KG1 (cell line): ENCODE measurements around the gene FAM124A.
"Not testable (repeated sequence)": the region's sequence is repeated elsewhere in the genome, so short reads cannot be mapped to it uniquely, and the experiment has no call there.

Source experiments
- DNase-seq: peaks from one replicate; lab custom pipeline; 2025; lab: John Stamatoyannopoulos, UW

Gene FAM124A

DNA sequence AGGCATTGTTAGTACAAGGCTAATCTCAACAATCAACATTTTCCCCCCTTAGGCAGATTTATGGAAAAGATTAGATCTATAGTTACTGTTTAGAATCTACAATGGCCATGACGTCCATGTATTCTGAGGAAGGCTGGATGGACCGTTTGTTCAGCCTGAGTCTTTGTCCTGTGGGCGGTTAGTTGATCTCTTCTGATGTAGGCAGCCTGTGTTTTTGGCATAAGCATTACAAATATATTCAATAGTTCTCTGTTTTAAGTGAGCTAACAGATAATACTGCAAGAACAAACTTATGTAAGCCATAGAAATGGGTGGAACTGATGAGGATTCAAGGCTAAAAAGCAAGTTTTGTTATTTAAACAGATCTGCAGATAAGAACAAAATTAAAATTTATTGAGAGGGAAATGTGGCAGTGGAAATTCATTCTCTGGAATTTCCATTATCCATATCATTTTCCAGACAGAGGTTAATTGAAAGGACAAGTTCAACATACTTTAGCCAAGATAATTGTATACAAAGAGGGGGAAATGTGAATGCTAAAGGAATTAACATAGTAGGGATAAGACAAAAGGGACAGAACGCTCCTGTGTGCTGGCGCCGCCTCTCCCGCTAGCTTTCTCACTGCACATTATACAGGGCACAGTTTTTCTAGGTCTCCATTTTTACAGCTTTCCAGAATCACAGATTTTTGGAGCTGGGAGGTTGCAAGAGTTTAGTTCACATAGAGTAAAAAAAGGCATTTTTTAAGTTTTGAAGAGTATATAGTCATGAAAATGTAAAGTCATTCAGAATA lies 48.6 kb downstream of the FAM124A start:
- DNase-seq, result no peak

DNA sequence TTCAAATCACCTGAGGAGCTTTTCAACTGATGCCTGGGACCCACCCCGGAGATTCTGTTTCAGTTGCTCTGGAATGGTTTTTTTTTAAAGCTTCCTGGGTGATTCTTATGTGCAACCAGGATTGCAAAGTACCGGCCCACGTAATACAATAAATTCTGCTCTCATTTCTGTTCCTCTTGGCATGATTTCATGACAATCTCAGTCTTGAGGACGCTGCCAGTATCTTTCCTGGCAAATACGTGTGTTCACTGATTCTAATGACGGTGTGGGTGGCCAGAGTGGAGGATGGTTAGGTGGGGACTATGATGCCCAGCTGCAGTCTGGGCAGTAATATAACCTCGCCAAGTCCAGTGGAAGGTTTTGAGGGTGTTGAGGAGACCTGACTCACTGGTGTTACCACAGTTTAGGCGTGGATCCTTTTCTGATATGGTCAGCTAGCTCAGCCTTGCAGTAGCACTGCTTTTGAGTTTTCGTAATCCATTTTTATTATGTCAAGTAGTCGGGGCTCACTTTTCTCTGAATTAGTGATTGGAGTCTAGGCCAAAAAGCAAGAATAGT lies 49.4 kb downstream of the FAM124A start:
- no peak for DNase-seq

GRCh38 chr13:51275101-51275500 lies 52.9 kb downstream of the FAM124A start:
- no peak for DNase-seq

- DNase-seq, result no peak
These were observed 54.4 kb downstream of the FAM124A start for GRCh38 chr13:51276636-51277035.

- no peak for DNase-seq
These were observed 55.7 kb downstream of the FAM124A start for GRCh38 chr13:51277928-51278327.

DNA sequence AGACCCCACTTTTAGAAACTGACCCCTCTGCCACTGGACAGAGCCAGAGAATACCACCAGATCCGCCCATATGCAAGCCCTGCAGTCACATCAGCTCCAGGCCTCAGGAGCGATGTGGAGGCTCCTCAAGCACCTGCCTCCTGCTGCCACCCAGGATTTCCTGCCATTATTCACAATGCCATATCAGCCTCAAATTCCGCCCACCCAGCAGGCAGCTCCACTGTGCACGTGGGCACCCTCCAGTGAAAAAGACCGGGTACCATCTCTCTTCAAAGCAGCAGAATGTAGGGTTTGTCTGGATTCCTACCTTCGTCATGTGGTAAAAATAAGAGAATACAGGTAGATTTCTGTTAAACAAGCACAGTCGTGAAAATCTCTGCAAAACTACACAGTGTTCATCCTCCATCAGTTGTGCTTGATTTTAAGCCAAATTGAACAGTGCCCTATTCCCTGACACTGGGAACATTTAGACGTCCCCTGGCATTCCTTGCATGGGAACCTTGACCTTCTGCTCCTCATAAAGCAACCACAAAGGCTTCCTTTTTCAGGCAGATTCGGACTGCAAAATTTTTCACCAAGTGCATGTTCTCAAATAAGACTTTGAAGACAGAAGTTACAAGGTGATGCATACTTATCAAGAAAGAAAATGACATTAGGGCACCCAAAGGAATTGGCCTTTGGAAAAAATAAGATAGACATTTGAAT lies 56.4 kb downstream of the FAM124A start:
- DNase-seq, result no peak

DNA sequence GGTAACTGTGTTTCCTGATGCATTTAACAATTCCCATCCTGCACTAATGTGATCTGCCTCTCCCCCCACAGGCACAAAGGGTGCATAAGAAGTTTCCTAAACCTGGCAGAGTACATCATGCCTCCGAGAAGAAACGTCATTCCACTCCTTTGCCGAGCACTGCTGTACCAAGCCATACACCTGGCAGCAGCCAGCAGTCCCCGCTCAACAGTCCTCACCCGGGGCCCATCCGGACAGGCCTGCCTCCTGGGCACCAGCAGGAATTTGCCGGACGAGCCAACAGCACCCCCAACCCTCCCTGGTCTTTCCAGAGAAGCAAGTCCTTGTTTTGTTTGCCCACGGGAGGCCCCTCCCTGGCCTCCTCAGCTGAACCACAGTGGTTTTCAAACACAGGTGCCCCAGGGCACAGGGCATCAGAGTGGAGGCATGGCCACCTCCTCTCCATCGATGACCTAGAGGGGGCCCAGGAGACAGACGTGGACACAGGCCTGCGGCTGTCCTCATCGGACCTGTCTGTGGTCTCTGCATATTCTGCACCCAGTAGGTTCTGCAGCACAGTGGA lies 58.3 kb downstream of the FAM124A start:
- no peak for DNase-seq

DNA sequence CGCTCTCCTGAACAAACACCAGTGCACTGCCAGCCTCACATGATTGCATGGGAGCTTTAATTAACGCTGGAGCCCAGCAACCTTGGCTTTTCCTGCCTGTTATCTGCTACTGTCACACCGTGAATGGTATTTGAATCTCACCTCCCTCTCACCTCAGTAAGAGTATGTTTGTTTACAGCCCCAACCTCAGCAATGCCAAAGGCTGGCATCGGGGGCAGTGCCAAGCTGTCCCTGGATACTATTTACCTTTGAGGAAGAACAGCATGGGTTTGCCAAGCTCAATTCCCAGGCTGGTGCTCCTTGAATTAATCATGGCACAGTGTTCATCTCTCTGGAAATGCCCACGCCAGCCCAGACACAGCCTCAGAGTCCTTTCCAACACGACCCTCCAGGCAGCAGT lies 60.1 kb downstream of the FAM124A start:
- no peak for DNase-seq

DNA sequence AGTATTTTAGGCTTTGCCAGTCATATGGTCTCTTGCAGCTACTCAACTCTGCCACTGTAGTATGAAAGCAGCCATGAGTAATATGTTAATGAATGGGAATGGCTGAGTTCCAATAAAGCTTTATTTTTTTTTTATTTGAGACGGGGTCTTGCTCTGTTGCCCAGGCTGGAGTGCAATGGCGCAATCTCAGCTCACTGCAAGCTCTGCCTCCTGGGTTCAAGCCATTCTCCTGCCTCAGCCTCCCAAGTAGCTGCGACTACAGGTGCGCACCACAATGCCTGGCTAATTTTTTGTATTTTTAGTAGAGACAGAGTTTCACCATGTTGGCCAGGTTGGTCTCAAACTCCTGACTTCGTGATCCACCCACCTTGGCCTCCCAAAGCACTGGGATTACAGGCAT lies 60.7 kb downstream of the FAM124A start:
- not testable (repeated sequence) for DNase-seq

DNA sequence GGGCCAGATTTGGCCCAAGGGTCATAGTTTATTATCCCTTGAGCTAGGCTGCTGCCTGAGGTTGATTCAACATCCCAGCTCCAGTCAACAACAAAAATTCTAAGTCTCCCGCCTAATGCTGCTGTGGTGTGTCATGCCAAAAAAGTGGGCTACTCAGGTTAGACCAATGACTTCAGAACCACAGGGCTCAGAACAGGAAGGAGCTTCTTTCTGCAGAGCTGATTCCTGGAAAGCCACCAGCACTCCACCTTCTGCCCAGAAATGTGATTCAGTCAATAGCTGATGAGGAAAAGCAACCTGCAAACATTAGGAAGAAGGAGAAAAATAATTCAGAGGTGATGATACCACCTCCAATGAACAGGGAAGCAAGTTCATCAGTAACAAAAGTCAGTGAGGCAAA lies 61.2 kb downstream of the FAM124A start:
- no peak for DNase-seq

GRCh38 chr13:51284339-51284738 lies 62.1 kb downstream of the FAM124A start:
- DNase-seq, result no peak

DNA sequence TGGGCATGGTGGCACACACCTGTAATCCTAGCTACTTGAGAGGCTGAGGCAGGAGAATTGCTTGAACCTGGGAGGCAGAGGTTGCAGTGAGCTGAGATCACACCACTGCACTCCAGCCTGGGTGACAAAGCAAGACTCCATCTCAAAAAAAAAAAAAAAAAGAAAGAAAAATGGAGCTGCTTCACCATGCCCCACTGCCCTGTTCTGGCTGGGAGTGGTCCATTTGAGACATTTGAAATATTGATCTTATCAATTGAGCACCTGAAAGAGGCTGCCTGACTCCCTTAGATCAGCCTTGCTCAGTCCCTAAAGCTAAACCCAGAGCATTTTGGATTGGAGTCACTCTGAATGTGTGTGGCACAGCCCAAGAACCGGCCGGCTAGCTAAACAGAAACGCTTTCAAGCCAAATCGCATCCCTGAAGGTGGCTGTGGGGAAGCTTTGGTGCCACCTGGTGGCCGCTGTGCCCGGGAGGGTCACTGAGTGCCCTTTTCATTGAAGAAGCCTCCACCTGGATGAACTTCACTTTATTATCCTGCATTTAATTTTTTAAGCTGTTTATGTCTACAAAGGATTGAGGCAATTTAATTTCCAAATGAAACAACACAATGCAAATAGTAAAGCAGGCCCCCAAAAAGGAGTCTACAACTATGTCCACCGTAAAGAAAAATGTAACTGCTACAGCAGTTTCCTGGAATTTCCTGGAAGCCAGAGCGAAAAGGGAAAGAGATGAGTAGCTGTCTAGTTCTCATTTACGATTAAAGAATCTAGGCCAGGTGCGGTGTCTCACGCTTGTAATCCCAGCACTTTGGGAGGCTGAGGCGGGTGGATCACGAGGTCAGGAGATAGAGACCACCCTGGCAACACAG lies 64.2 kb downstream of the FAM124A start:
- DNase-seq, result peak; percentile 32

DNA sequence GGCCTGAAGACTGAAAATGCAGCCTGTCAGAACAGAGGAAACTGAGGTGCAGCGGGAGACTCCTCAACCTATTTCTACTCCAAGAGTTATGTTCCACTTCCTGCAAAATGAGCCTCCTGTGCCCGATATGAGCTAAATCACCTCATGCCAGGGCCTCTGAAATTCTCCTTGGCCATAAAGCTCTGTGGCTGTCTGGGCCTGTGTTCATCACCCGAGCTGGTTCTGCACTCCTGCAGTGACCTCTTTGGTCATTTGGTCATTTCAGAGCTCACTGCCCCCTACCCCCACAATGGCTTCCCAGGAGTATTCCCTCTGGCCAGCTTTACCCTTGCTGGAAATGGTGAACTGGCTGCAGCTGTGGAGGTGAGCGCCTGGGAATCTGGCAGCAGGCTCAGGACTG lies 65.6 kb downstream of the FAM124A start:
- DNase-seq, result no peak

DNA sequence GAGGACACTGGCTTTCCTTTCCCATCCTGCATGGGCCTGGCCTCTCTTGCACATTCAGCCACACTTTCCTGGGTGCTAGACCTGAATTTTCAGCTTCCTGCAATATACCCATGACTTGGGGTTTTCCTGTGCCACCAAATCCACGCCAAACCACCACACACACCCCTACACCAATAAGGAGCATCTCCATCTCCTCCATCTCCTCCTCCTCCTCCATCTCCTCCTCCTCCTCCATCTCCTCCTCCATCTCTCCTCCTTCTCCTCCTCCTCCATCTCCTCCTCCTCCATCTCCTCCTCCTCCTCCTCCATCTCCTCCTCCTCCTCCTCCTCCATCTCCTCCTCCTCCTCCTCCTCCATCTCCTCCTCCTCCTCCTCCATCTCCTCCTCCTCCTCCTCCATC lies 66.1 kb downstream of the FAM124A start:
- DNase-seq, result not testable (repeated sequence)

DNA sequence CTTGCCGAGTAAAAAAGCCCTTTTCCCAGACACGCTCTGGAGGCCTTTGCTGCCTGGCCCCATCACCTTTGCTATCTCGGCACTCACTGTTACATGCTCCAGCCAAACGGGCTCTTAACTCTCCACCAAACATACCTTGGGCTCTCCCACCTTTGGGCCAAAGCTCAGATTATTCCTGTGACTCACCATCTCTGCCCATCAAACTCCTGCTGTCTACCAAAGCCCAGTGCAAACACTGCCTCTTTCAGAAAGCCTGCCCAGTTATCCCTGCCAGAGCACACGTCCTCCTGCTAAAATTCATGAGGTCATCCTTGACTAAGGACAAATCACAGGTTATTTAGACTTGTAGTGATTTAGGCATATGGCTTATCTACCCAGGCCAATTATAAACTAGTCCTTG lies 69.1 kb downstream of the FAM124A start:
- DNase-seq, result no peak

DNA sequence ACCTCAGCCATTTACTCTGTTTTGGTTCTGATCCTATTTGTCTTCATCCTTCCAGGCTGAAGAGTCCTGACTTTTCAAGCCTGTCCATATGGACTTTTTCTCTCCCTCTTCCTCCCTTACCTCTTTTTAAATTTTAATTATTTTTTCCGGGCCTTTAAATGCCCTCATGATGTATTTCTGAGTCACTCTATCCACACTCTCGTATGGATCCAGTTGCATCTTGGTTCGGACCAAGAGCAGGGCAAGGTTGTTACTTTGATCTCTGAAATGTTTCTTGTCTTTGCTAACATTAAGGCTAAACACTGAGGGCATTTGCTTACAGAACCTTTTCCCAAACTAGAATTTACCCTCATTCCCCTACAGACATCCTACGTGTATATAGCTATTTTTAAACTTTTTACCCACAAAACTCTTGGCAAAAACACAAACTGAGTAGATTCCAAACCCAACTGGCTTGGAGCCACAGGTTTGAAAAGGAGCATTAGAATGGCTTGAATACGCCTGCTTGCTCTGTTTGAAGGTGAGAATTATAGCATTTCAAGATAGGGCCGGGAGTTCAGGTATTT lies 69.9 kb downstream of the FAM124A start:
- no peak for DNase-seq

DNA sequence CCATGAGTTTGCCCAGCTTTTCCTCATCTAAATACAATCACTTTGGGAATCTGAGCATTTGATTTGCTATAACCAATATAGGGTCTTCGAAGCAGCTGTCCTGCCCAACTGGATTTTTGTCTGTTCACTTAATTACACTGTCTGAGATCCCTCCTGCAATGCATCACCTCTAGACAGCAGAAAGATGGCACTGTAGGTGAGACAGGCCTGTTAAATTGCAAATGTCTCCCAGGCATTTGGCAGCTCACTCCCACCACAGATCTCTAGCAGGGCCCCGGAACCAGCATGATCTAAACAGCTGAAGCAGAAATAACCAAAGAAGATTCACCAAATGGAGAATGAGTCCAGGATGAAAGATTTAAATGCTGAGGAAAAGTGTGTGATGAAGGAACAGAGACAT lies 75.4 kb downstream of the FAM124A start:
- no peak for DNase-seq

GRCh38 chr13:51298812-51299211 lies 76.6 kb downstream of the FAM124A start:
- DNase-seq, result no peak

DNA sequence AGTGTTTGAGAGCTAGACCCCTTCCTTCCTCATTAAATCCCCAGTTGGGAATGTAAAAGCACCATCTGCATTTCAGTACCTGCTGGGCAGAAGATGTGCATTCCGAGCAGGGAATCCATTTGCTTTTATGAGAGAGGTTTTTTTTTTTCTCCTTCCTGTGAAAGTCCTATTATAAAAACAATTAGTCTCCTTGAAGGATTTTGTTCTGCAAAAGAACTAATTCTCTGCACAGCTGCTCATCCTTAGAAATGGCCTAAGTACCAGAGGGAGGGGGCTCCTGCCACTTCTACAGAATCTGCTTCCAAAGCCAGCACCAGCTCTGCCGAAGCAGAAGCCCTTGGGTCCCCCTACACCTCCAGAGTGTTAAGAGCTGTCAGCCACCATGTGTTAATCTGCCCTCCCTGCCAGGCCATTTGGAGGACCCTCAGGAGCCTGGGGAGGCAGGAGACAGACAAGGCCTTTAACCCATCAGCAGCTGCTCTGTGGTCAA lies 80.9 kb downstream of the FAM124A start:
- DNase-seq, result no peak

GRCh38 chr13:51303882-51304281 lies 81.7 kb downstream of the FAM124A start:
- no peak for DNase-seq

DNA sequence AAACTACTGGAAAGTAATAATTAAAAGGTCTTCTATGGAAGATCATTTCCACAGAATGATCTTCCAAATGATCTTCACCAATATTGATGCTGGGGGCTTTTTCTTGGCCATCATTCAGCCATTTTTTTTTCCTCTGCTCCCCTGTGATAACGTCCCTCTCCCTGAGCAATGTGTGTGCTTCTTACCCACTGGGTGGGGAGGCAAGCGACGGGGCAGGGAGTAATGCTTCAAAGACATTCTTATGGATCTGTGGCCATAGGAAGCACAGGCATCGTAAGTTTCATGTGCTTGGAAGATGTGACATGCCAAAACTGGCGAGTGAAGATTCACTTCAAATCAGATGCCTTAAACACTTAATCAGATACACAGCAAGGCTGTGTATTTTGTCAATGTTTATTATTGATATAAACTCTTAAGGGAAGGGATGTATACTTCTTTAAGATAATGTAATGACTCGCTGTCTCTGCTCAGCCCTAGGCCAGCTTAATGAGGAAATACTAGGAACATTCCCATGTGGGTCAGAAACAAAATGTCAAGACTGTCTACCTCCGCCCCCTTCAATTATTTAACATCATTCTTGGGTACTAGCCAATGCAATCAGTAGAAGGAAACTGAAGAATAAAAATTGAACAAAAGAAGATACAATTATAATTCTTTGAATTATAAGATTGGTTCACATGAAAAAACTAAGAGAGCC lies 83.2 kb downstream of the FAM124A start:
- no peak for DNase-seq
